Endothelial cell of umbilical vein (primary cell): ENCODE results near the gene NKX6-2. TPM values are rescaled to one million over a fixed set of nuclear protein-coding genes. Genes with fewer than 3 reads are reported as not detected.

Source experiments
- BruUV-seq: library from RNA; stranded (reverse); fragments of 400-500 nt; replicated peaks from 2 replicates; lab custom pipeline; 2021; lab: Mats Ljungman, UMichigan
- CTCF ChIA-PET: fragments of 300-600, 350-600 bp; sonication (Branson Sonifier 250); formaldehyde crosslinking; loops from one replicate; lab custom pipeline; 2021; ENCODE audit warnings: antibody characterized with exemption, inconsistent platforms; lab: Charles Lee
- POLR2A ChIA-PET: fragments of 300-600, 350-600 bp; sonication (Branson Sonifier 250); formaldehyde crosslinking; loops from one replicate; lab custom pipeline; 2021; ENCODE audit warnings: antibody characterized with exemption, inconsistent platforms; lab: Charles Lee
- DNase-seq: peaks from one replicate; pipeline ENCODE4 v3.0.0-alpha.2; 2011; ENCODE audit warnings: low read depth, low spot score
- FAIRE-seq: peaks from 2 replicates; lab custom pipeline; 2011; peaks lifted over from hg19 to GRCh38; lab: Jason Lieb, UNC
- H2AFZ ChIP-seq: 2 replicates; pipeline ENCODE4 v1.6.0; 2012; ENCODE audit warnings: low read depth, low read length, control low read depth, inconsistent platforms
- H3K27ac ChIP-seq: 2 replicates; pipeline ENCODE4 v1.5.1; 2011; ENCODE audit warnings: low read depth, mild to moderate bottlenecking, control low read depth, low read length, moderate library complexity; ENCODE audit not compliant: insufficient read depth
- H3K27me3 ChIP-seq, 2 experiments: 2 replicates each; pipeline versions ENCODE4 v1.6.0 to v1.6.1; 2011; ENCODE audit warnings: low read length in 2 of 2, mixed read lengths in 1 of 2; ENCODE audit not compliant: control insufficient read depth in 2 of 2, insufficient read depth in 2 of 2
- H3K36me3 ChIP-seq, 2 experiments: 2 replicates in 1 of 2; 3 replicates in 1 of 2; pipeline ENCODE4 v1.5.1; 2011; ENCODE audit warnings: low read length in 2 of 2, mild to moderate bottlenecking in 1 of 2, moderate library complexity in 1 of 2; ENCODE audit not compliant: control insufficient read depth in 2 of 2, insufficient read depth in 2 of 2; ENCODE audit errors: extremely low read depth in 1 of 2
- H3K4me1 ChIP-seq: 3 replicates; pipeline ENCODE4 v1.5.1; 2011; ENCODE audit warnings: mild to moderate bottlenecking, low read length; ENCODE audit not compliant: control insufficient read depth, insufficient read depth; ENCODE audit errors: extremely low read depth
- H3K4me2 ChIP-seq: 2 replicates; pipeline ENCODE4 v1.6.1; 2011; ENCODE audit warnings: low read length, control low read depth, mixed read lengths; ENCODE audit not compliant: insufficient read depth
- H3K4me3 ChIP-seq, 3 experiments: fragments of 200-600 bp in 1 of 3; sonication (generic), shearing (Covaris generic) in 1 of 3; replicated peaks in 1 of 3; 2 replicates each; pipeline ENCODE4 v1.5.1; 2011 to 2016; ENCODE audit warnings: control low read depth in 3 of 3, low read length in 3 of 3, mild to moderate bottlenecking in 2 of 3, inconsistent platforms in 1 of 3, low read depth in 1 of 3, moderate library complexity in 1 of 3; ENCODE audit not compliant: insufficient read depth in 1 of 3
- H3K79me2 ChIP-seq: 2 replicates; pipeline ENCODE4 v1.6.0; 2012; ENCODE audit warnings: low read length, inconsistent platforms; ENCODE audit not compliant: control insufficient read depth, insufficient read depth
- H3K9ac ChIP-seq: replicated peaks from 2 replicates; pipeline ENCODE3; 2011; ENCODE audit warnings: low read length, control low read depth; ENCODE audit not compliant: insufficient read depth; ENCODE audit errors: extremely low read depth
- H3K9me1 ChIP-seq: replicated peaks from 3 replicates; pipeline ENCODE4 v1.6.0; 2011; ENCODE audit warnings: mild to moderate bottlenecking, low read length; ENCODE audit not compliant: control insufficient read depth, insufficient read depth; ENCODE audit errors: extremely low read depth
- H3K9me3 ChIP-seq: replicated peaks from 2 replicates; pipeline ENCODE4 v1.5.1; 2012; ENCODE audit warnings: low read length, inconsistent platforms; ENCODE audit not compliant: control insufficient read depth, insufficient read depth
- H4K20me1 ChIP-seq: replicated peaks from 2 replicates; pipeline ENCODE3; 2011; ENCODE audit warnings: mild to moderate bottlenecking, low read length; ENCODE audit not compliant: control insufficient read depth, insufficient read depth; ENCODE audit errors: extremely low read depth
- CTCF ChIP-seq, 2 donors: IDR thresholded peaks; 1 replicate in 1 of 2; 2 replicates in 1 of 2; pipeline ENCODE4 v1.5.1; 2011; ENCODE audit warnings: low read length in 2 of 2, mild to moderate bottlenecking in 2 of 2, moderate library complexity in 2 of 2, control low read depth in 1 of 2, inconsistent platforms in 1 of 2, low read depth in 1 of 2; ENCODE audit not compliant: insufficient read depth in 1 of 2; ENCODE audit errors: extremely low read depth in 1 of 2
- EZH2 ChIP-seq: IDR thresholded peaks from 2 replicates; pipeline ENCODE4 v1.6.1; 2012; ENCODE audit warnings: borderline replicate concordance, low read depth, mild to moderate bottlenecking, moderate library complexity, low read length, inconsistent platforms; ENCODE audit not compliant: severe bottlenecking
- FOS ChIP-seq: IDR thresholded peaks from 2 replicates; pipeline ENCODE4 v1.6.1; 2011; ENCODE audit warnings: mild to moderate bottlenecking, low read length, moderate library complexity, borderline replicate concordance; ENCODE audit not compliant: insufficient read depth
- GATA2 ChIP-seq: IDR thresholded peaks from 2 replicates; pipeline ENCODE4 v1.7.0; 2011; ENCODE audit warnings: low read depth, mild to moderate bottlenecking, moderate library complexity, mixed read lengths, low read length; ENCODE audit not compliant: insufficient read length, insufficient read depth
- JUN ChIP-seq: IDR thresholded peaks from 2 replicates; pipeline ENCODE4 v1.6.1; 2011; ENCODE audit warnings: borderline replicate concordance, low read depth; ENCODE audit not compliant: insufficient read length, insufficient read depth
- MAX ChIP-seq: IDR thresholded peaks from 2 replicates; pipeline ENCODE4 v1.6.1; 2011; ENCODE audit not compliant: insufficient read depth, insufficient read length
- MYC ChIP-seq: IDR thresholded peaks from one replicate; pipeline ENCODE4 v1.6.1; 2011; ENCODE audit warnings: mild to moderate bottlenecking, low read depth, low read length
- POLR2A ChIP-seq: IDR thresholded peaks from 2 replicates; pipeline ENCODE4 v1.6.1; 2012; ENCODE audit warnings: low read depth, mild to moderate bottlenecking, control low read depth, low read length
- POLR2AphosphoS5 ChIP-seq: IDR thresholded peaks from 2 replicates; pipeline ENCODE4 v1.6.1; 2012; ENCODE audit warnings: low read depth, mild to moderate bottlenecking, control low read depth, low read length, moderate library complexity; ENCODE audit not compliant: insufficient read depth
- dilution Hi-C: fragments of 300-500 bp; cut with MboI; formaldehyde crosslinking; loops from one replicate; pipeline ENCODE4 v1.15.0; 2019; ENCODE audit warnings: low sequenced_read_pairs; ENCODE audit not compliant: extremely low pct_ligation_motif_present
- intact Hi-C: fragments of 100-400 bp; cut with micrococcal nuclease; formaldehyde crosslinking; loops from one replicate; pipeline ENCODE4 v1.10.0; 2022
- polyA plus RNA-seq, 4 experiments: library from polyadenylated mRNA; depleted of rRNA in 3 of 4; stranded (reverse) in 3 of 4; unstranded in 1 of 4; fragments of >200 nt; gene quantifications; 2 replicates each; pipeline versions ENCODE4 v1.2.1 to v1.2.3, GENCODE V29; 2011 to 2012; ENCODE audit warnings: missing spikeins in 1 of 4
- total RNA-seq: library from RNA; stranded (reverse); gene quantifications from 2 replicates; pipeline ENCODE4 v1.2.3, GENCODE V29; 2021

NKX6-2 gene
- total and polyA plus RNA-seq, 2 donors (not counting 3 experiments of a cell fraction or from before 2014, with no cell fraction given) = not detected

GRCh38 chr10:132806110-132806509, 20.2 kb upstream of the NKX6-2 start:
- H3K27ac ChIP-seq = no peak overlapping the region
- no TSS peak for BruUV-seq
- no peaks in the 10 kb centered on the region for H3K27me3 ChIP-seq
- H3K9me3 ChIP-seq = no peaks in the 10 kb centered on the region
- intact Hi-C loops = no loop called here
- H3K9me1 ChIP-seq = no peaks in the 10 kb centered on the region
- dilution Hi-C loops = no loop called here
- no peak for TF ChIP-seq JUN
- TF ChIP-seq GATA2 = no peak
- TF ChIP-seq POLR2AphosphoS5 = no peak
- no peak for TF ChIP-seq EZH2
- TF ChIP-seq POLR2A = no peak
- no peak for TF ChIP-seq FOS
- no peak for TF ChIP-seq CTCF (IDR thresholded peaks at IDR 0.05; ENCODE audit: extremely low read depth in 1 of 2, insufficient read depth in 1 of 2, low read depth in 1 of 2, low read length in 2 of 2)
- no peak for TF ChIP-seq MAX
- no peak for TF ChIP-seq MYC
- H3K4me1 ChIP-seq = no peaks in the 10 kb centered on the region
- ChIA-PET CTCF (interaction anchor here (1.2 kb wide), 1 partner anchor 8 kb away, joined by 4 read pairs; no protein-coding TSS in a partner anchor), POLR2A (no interaction called here)
- no peak overlapping the region for H3K4me2 ChIP-seq
- no peak overlapping the region for H3K9ac ChIP-seq
- H2AFZ ChIP-seq = no peak overlapping the region
- H3K79me2 ChIP-seq = no peaks in the 10 kb centered on the region
- no peak for FAIRE-seq
- no peaks in the 10 kb centered on the region for H3K36me3 ChIP-seq
- H4K20me1 ChIP-seq = no peaks in the 10 kb centered on the region
- DNase-seq = no peak
- H3K4me3 ChIP-seq = no peak overlapping the region
